Small intestine (tissue), 7 donors: Measurements from ENCODE around the gene S100A7A. TPM values are rescaled to one million over a fixed set of nuclear protein-coding genes. Genes with fewer than 3 reads are reported as not detected.
"Not testable (repeated sequence)": the region's sequence is repeated elsewhere in the genome, so short reads cannot be mapped to it uniquely, and the experiment has no call there.

Experiments
- DNase-seq, 2 donors: peaks; one replicate each; pipeline versions ENCODE4 v3.0.0 to v3.0.0-alpha.2; 2013
- FAIRE-seq: peaks from 2 replicates; lab custom pipeline; 2012; peaks lifted over from hg19 to GRCh38; lab: Jason Lieb, UNC
- H3K27ac ChIP-seq, 3 donors: one replicate each; pipeline ENCODE4 v1.5.1; 2013; ENCODE audit warnings: low read length in 2 of 3, mild to moderate bottlenecking in 2 of 3, control low read depth in 1 of 3, inconsistent platforms in 1 of 3, low read depth in 1 of 3, moderate library complexity in 1 of 3
- H3K27me3 ChIP-seq, 3 donors: one replicate each; pipeline ENCODE4 v1.6.1; 2013; ENCODE audit warnings: low read length in 3 of 3, inconsistent platforms in 1 of 3; ENCODE audit not compliant: control insufficient read depth in 3 of 3, insufficient read depth in 3 of 3
- H3K36me3 ChIP-seq, 3 donors: one replicate each; pipeline ENCODE4 v1.6.1; 2013; ENCODE audit warnings: low read length in 3 of 3, inconsistent platforms in 1 of 3, low read depth in 1 of 3, mild to moderate bottlenecking in 1 of 3, moderate library complexity in 1 of 3; ENCODE audit not compliant: control insufficient read depth in 3 of 3, insufficient read depth in 2 of 3
- H3K4me1 ChIP-seq, 3 donors: one replicate each; pipeline ENCODE4 v1.6.1; 2013; ENCODE audit warnings: low read length in 2 of 3, inconsistent platforms in 1 of 3, low read depth in 1 of 3, mild to moderate bottlenecking in 1 of 3, moderate library complexity in 1 of 3; ENCODE audit not compliant: control insufficient read depth in 3 of 3, insufficient read depth in 2 of 3
- H3K4me3 ChIP-seq, 3 donors: one replicate each; pipeline ENCODE4 v1.5.1; 2013; ENCODE audit warnings: low read length in 3 of 3, control low read depth in 1 of 3, inconsistent platforms in 1 of 3, low read depth in 1 of 3, mild to moderate bottlenecking in 1 of 3, moderate library complexity in 1 of 3
- H3K9me3 ChIP-seq, 2 donors: one replicate each; pipeline ENCODE4 v1.6.1; 2013; ENCODE audit warnings: low read depth in 1 of 2, low read length in 1 of 2; ENCODE audit not compliant: control insufficient read depth in 2 of 2, insufficient read depth in 1 of 2
- WGBS, 3 donors: extraction: QIAGEN DNeasy Blood & Tissue Kit; methylation state at CpG; one replicate each; pipeline ENCODE4 v1.1.7; 2013; 5-methylcytosine and 5-hydroxymethylcytosine counted together
- polyA plus RNA-seq, 4 donors: library from polyadenylated mRNA; stranded (reverse) in 3 of 4; unstranded in 1 of 4; fragments of 200-250 nt in 3 of 4; fragments of 120-200 nt in 1 of 4; gene quantifications; one replicate each; pipeline versions ENCODE4 v1.2.1 to v1.2.3, GENCODE V29; 2013
- donor health status: healthy with polysubstance abuse.
- donor health status: control.
- donor health status: control.
- donor health status: Bipolar disorder and iron deficiency.
- donor health status: healthy.

The S100A7A gene
- polyA plus RNA-seq, 4 donors, result not detected

DNA sequence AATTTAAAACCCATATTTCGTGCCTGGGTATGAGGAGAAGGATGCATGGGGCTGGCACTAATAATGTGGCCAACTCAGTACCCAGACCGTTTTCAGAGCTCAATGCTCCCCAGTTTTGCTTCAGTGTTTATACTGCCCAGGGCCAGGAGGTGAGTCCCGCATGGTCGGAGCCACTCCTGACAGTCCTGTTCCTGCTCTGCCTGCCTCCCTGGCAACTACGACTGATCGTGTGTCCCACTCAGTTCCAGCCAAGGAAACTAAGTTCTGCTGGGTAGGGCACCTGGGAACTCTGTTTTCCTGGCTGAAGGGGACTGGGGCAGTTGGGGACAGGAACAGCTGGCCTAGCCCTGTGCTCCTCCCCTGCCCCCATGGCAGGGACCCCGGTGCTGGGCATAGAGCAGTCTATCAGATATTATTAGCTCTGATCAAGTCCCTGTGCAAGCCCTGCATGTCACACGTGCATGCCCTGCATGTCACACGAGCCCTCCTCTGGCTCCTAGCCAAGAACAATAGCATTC is 25.0 kb downstream of the S100A7A start:
- no peak overlapping the region for H3K27ac ChIP-seq
- WGBS, 3 donors, result 37 to 65% (median 41%) methylated on average over 9 of the region's 9 CpGs
- no peaks in the 10 kb centered on the region for H3K36me3 ChIP-seq
- H3K27me3 ChIP-seq, result no peaks in the 10 kb centered on the region
- no peak for FAIRE-seq
- no peaks in the 10 kb centered on the region for H3K4me1 ChIP-seq
- no peak overlapping the region for H3K4me3 ChIP-seq
- DNase-seq, result no peak
- H3K9me3 ChIP-seq, result no peaks in the 10 kb centered on the region

DNA sequence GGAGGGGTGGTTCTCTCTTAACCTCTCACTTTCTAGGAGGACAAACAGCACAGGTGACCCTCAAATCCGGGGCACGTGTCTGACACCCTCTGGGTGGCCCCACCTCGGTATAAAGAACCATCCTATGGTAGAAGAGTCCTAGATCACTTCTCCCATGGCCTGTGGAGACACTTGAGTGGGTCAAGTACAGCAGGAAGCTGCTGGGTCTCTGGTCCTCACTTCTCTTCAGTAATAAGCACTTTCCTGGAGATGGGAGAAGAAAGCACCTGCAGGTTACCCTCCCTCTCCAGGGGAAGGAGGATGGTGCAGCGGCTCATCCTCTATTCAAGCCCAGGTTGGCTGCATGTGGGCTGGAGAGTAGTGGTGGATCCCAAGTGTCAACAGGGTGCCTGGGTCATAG is 27.2 kb downstream of the S100A7A start:
- Histone ChIP-seq H3K36me3 (no peaks in the 10 kb centered on the region), H3K27ac (no peak overlapping the region), H3K4me1 (no peaks in the 10 kb centered on the region), H3K9me3 (no peaks in the 10 kb centered on the region), H3K27me3 (no peaks in the 10 kb centered on the region), H3K4me3 (no peak overlapping the region)
- no peak for FAIRE-seq
- no peak for DNase-seq
- 47 to 58% (median 48%) methylated on average over 4 of the region's 4 CpGs for whole genome bisulfite sequencing, 3 donors

DNA sequence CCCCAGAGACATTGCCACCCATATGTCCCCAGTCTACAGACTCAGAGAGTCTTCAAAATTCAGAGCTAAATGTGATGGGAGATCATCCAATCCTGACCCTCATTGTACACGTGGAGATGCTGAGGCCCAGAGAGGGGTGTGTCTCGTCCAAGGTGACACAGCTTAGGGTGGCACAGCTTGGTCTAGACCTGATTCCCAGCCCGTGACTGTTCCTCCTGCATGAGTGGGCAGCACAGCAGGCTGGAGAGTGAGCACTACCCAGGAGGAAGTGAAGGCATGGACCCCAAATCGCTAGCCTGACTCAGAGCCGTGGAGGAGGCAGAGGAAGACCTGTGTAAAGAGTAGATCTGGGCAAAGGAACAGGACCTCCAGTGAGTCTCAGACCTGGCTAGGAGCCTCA is 27.8 kb downstream of the S100A7A start:
- no peaks in the 10 kb centered on the region for H3K36me3 ChIP-seq
- no peak for FAIRE-seq

DNA sequence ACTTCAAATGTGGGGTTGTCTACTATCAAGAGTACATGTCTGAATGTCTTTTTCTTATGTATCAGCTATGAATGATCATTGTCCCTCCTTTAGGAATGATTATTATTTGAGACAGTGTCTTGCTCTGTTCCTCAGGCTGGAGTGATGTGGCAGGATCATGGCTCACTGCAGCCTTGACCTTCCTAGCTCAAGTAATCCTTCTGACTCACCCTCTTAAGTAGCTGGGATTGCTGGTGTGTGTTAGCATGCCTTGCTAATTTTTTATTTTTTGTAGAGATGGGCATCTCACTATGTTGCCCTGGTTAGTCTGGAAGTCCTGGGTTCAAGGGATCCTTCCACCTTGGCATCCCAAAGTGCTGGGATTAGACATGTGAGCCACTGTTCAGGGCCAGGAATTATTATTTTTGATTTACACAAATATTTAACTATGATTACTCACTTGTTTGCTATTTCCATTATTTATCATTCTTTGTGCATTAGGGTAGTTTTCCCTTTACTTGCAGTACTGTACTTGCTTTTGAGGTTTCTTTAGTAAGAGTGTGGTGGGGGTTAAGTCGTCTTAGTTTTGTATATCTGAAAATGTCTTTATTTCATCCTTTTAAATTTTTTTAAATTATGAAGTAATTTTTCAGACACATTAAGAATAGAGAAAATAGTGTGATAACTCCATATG is 31.3 kb downstream of the S100A7A start:
- FAIRE-seq (no peak), DNase-seq (no peak)
- Histone ChIP-seq H3K4me1 (no peaks in the 10 kb centered on the region), H3K4me3 (no peak overlapping the region), H3K36me3 (no peaks in the 10 kb centered on the region), H3K27me3 (no peaks in the 10 kb centered on the region), H3K27ac (no peak overlapping the region), H3K9me3 (no peaks in the 10 kb centered on the region)
- 80 to 87% (median 84%) methylated on average over 1 of the region's 1 CpG for WGBS, 3 donors

More for the DNA sequence above, 27.8 kb downstream of the S100A7A start:
- WGBS, 3 donors, result 59 to 68% (median 63%) methylated on average over 5 of the region's 5 CpGs
- H3K27me3 ChIP-seq, result no peaks in the 10 kb centered on the region
- H3K27ac ChIP-seq, result no peak overlapping the region
- H3K4me1 ChIP-seq, result no peaks in the 10 kb centered on the region
- H3K4me3 ChIP-seq, result no peak overlapping the region
- no peak for DNase-seq
- no peaks in the 10 kb centered on the region for H3K9me3 ChIP-seq

DNA sequence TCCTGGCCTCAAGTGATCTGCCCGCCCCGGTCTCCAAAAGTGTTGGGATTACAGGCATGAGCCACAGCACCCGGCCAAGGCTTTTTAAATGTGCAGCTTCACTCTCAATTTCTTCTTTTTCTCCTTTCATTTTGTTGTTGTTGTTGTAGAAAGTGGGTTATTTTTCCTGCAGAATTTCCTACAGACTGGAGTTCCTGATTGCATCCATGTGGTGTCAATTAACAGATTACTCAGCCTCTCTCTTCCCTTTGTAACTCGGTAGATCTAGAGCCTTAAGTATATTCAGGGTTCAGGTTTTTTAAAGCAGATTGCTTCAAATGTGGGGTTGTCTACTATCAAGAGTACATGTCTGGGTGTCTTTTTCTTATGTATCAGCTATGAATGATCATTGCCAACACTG is 32.5 kb downstream of the S100A7A start:
- FAIRE-seq, DNase-seq, H3K9me3 ChIP-seq, H3K4me1 ChIP-seq, H3K27me3 ChIP-seq, H3K27ac ChIP-seq, H3K4me3 ChIP-seq, H3K36me3 ChIP-seq: not testable (repeated sequence)
- 77 to 87% (median 80%) methylated on average over 4 of the region's 4 CpGs for WGBS, 3 donors

DNA sequence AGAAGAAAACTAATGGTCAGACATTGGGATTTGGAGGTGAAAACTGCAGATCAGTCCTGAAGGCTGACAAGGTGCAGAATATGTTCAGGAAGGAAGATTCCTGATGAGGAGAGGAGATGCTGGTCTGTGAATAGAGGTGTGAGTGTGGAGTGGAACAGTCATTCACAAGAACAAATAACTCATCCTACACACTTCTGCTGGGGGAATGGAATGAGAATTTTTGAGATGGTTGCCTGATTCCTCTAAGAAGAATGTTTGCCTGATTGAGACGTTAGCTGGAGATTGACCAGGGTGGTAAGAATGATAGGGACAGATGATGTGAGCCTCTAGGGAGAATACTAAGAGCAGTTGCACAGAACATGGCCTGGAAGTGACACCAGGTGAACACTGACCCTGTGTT is 40.1 kb downstream of the S100A7A start:
- Histone ChIP-seq H3K36me3 (no peaks in the 10 kb centered on the region), H3K4me1 (no peaks in the 10 kb centered on the region), H3K27ac (no peak overlapping the region), H3K27me3 (no peaks in the 10 kb centered on the region), H3K9me3 (no peaks in the 10 kb centered on the region), H3K4me3 (no peak overlapping the region)
- WGBS, 3 donors, result 30 to 57% (median 36%) methylated on average over 1 of the region's 1 CpG
- DNase-seq (no peak), FAIRE-seq (no peak)

DNA sequence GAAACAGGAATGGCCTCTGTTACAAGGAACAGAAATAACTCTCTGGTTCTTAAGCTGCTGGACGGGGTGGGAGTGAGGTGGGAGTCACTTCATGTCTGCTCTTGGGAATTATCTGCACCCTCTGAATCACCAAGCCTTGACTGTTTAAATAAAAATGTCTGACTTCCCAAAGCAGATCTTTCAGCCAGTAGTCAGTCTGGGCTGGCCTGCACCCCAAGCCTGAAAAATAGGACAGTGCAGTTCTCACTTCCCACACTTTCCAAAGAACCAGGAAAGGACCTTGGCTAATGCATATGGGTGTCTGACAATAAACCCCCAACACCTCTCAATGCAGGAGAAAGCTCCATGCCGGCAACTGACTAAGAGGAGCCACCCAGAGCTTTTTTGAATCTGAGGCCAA is 43.3 kb downstream of the S100A7A start:
- Histone ChIP-seq H3K4me1 (no peaks in the 10 kb centered on the region), H3K9me3 (no peaks in the 10 kb centered on the region), H3K36me3 (no peaks in the 10 kb centered on the region), H3K27me3 (peaks cover 0 to 3% (median 0%) of the 10 kb centered on the region in 3 donors), H3K4me3 (no peak overlapping the region), H3K27ac (no peak overlapping the region)
- WGBS, 3 donors, result 66 to 72% (median 71%) methylated on average over 2 of the region's 2 CpGs
- FAIRE-seq, result no peak
- DNase-seq, result no peak

DNA sequence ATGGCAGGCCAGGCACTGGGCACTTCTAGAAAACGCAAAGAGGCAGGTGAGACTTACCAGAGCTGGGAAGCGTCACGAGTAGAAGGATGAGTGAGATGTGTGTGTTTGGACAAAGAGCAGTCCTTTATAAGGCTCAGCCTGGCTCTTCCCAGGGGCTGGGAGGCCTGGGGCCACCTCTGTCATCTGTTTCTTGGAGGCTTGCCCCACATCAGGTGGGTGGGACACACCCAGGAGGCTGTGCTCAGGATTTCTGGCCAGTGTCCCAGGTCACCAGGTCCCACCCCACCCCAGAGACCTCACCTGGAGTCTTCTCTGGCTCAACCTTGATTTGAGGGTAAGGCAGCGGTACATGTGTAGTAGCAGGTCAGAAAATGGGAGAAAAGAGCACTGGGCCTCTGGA is 44.2 kb downstream of the S100A7A start, which contains the start of gene S100A7:
TSS of gene S100A7 (minus strand) at position 101 of the 400 bp plus-strand sequence. CDS start 1,638 bp downstream, outside the sequence.
- H3K27me3 ChIP-seq, result peaks cover 0 to 4% (median 0%) of the 10 kb centered on the region in 3 donors
- FAIRE-seq (no peak), DNase-seq (no peak)
- no peak within 1 kb of the TSS for H3K4me3 ChIP-seq
- no peaks in the 10 kb centered on the region for H3K4me1 ChIP-seq
- H3K9me3 ChIP-seq, result no peaks in the 10 kb centered on the region
- no peaks in the 10 kb centered on the region for H3K36me3 ChIP-seq
- 70 to 78% (median 78%) methylated on average over 4 of the region's 4 CpGs for WGBS, 3 donors
- H3K27ac ChIP-seq, result no peak within 1 kb of the TSS
